H9 (cell line): ENCODE data around the gene GPC3. TPM values are rescaled to one million over a fixed set of nuclear protein-coding genes. Genes with fewer than 3 reads are reported as not detected.

Experiments
- DNase-seq: peaks from one replicate; pipeline ENCODE4 v3.0.0-alpha.2; 2017
- H2AFZ ChIP-seq: one replicate; pipeline ENCODE4 v1.6.1; 2013; ENCODE audit warnings: mild to moderate bottlenecking, low read length, control low read depth, moderate library complexity
- H2AK5ac ChIP-seq: 2 replicates; pipeline ENCODE4 v1.6.1; 2013; ENCODE audit warnings: low read length, control low read depth, mixed read lengths; ENCODE audit not compliant: insufficient read length
- H2BK120ac ChIP-seq: one replicate; pipeline ENCODE4 v1.6.1; 2013; ENCODE audit warnings: low read depth, mild to moderate bottlenecking, low read length, control low read depth, inconsistent platforms; ENCODE audit not compliant: poor library complexity, severe bottlenecking
- H2BK12ac ChIP-seq: 2 replicates; pipeline ENCODE4 v1.6.1; 2013; ENCODE audit warnings: low read length, control low read depth, mixed read lengths, low read depth; ENCODE audit not compliant: insufficient read length
- H2BK15ac ChIP-seq: 2 replicates; pipeline ENCODE4 v1.6.1; 2013; ENCODE audit warnings: low read depth, low read length, control low read depth
- H2BK20ac ChIP-seq: one replicate; pipeline ENCODE4 v1.6.1; 2013; ENCODE audit warnings: low read depth, mild to moderate bottlenecking, low read length, control low read depth, inconsistent platforms; ENCODE audit not compliant: poor library complexity, severe bottlenecking
- H2BK5ac ChIP-seq: 2 replicates; pipeline ENCODE4 v1.6.1; 2013; ENCODE audit warnings: low read length, control low read depth, mixed read lengths; ENCODE audit not compliant: insufficient read length
- H3K14ac ChIP-seq: 2 replicates; pipeline ENCODE4 v1.6.1; 2013; ENCODE audit warnings: low read length, control low read depth; ENCODE audit not compliant: insufficient read depth
- H3K18ac ChIP-seq: 2 replicates; pipeline ENCODE4 v1.6.1; 2013; ENCODE audit warnings: low read depth, mild to moderate bottlenecking, mixed read lengths, low read length, control low read depth; ENCODE audit not compliant: insufficient read length
- H3K23ac ChIP-seq: 2 replicates; pipeline ENCODE4 v1.6.1; 2013; ENCODE audit warnings: low read length, control low read depth, mixed read lengths, low read depth; ENCODE audit not compliant: insufficient read length
- H3K23me2 ChIP-seq: 2 replicates; pipeline ENCODE4 v1.6.1; 2013; ENCODE audit warnings: low read depth, mild to moderate bottlenecking, mixed read lengths, low read length, control low read depth; ENCODE audit not compliant: insufficient read length, poor library complexity, severe bottlenecking
- H3K27ac ChIP-seq: 2 replicates; pipeline ENCODE4 v1.5.1; 2013; ENCODE audit warnings: low read length, control low read depth, mixed read lengths, low read depth; ENCODE audit not compliant: insufficient read length
- H3K27me3 ChIP-seq: 2 replicates; pipeline ENCODE4 v1.6.1; 2013; ENCODE audit warnings: low read length, control low read depth, inconsistent platforms; ENCODE audit not compliant: insufficient read depth
- H3K4ac ChIP-seq: 2 replicates; pipeline ENCODE4 v1.6.1; 2013; ENCODE audit warnings: low read depth, mild to moderate bottlenecking, control low read depth, inconsistent platforms, low read length, moderate library complexity
- H3K4me1 ChIP-seq: 2 replicates; pipeline ENCODE4 v1.6.1; 2013; ENCODE audit warnings: low read length, control low read depth, inconsistent platforms; ENCODE audit not compliant: insufficient read depth
- H3K4me2 ChIP-seq: 2 replicates; pipeline ENCODE4 v1.6.1; 2013; ENCODE audit warnings: low read length, control low read depth, mixed read lengths; ENCODE audit not compliant: insufficient read length, insufficient read depth
- H3K56ac ChIP-seq: 2 replicates; pipeline ENCODE4 v1.6.1; 2013; ENCODE audit warnings: low read depth, mild to moderate bottlenecking, mixed read lengths, low read length, control low read depth; ENCODE audit not compliant: insufficient read length
- H3K79me1 ChIP-seq: 2 replicates; pipeline ENCODE4 v1.6.1; 2013; ENCODE audit warnings: low read depth, mild to moderate bottlenecking, moderate library complexity, low read length, control low read depth, inconsistent platforms; ENCODE audit not compliant: insufficient read depth, poor library complexity, severe bottlenecking
- H3K79me2 ChIP-seq: 2 replicates; pipeline ENCODE4 v1.6.1; 2013; ENCODE audit warnings: low read length, control low read depth, inconsistent platforms; ENCODE audit not compliant: insufficient read depth
- H3K9ac ChIP-seq: 2 replicates; pipeline ENCODE4 v1.6.1; 2013; ENCODE audit warnings: low read length, control low read depth, mixed read lengths; ENCODE audit not compliant: insufficient read length; ENCODE audit errors: extremely low read depth
- H3K9me3 ChIP-seq: one replicate; pipeline ENCODE4 v1.6.1; 2013; ENCODE audit warnings: low read depth, low read length, inconsistent platforms; ENCODE audit not compliant: control insufficient read depth
- H3T11ph ChIP-seq: one replicate; pipeline ENCODE4 v1.6.1; 2013; ENCODE audit warnings: mild to moderate bottlenecking, low read length, control low read depth, inconsistent platforms
- H4K20me1 ChIP-seq: one replicate; pipeline ENCODE4 v1.6.1; 2013; ENCODE audit not compliant: control insufficient read depth, insufficient read length, insufficient read depth
- H4K5ac ChIP-seq: 2 replicates; pipeline ENCODE4 v1.6.1; 2013; ENCODE audit warnings: low read depth, mild to moderate bottlenecking, mixed read lengths, low read length, control low read depth; ENCODE audit not compliant: insufficient read length
- H4K8ac ChIP-seq: replicated peaks from 2 replicates; pipeline ENCODE4 v1.6.1; 2013; ENCODE audit warnings: low read length, control low read depth, mixed read lengths, low read depth; ENCODE audit not compliant: insufficient read length
- H4K91ac ChIP-seq: 2 replicates; pipeline ENCODE4 v1.6.1; 2013; ENCODE audit warnings: low read depth, mild to moderate bottlenecking, moderate library complexity, mixed read lengths, low read length, control low read depth; ENCODE audit not compliant: insufficient read length
- H3K27ac Mint-ChIP-seq, 3 experiments: 2 replicates in 2 of 3; 3 replicates in 1 of 3; pipeline ENCODE4 v1.8.0; 2020 to 2021; ENCODE audit warnings: mixed read lengths in 3 of 3, mild to moderate bottlenecking in 1 of 3, moderate library complexity in 1 of 3
- H3K27me3 Mint-ChIP-seq: 2 replicates; pipeline ENCODE4 v1.8.0; 2021; ENCODE audit warnings: low read depth, mild to moderate bottlenecking, moderate library complexity, mixed read lengths
- H3K36me3 Mint-ChIP-seq, 3 experiments: 2 replicates in 2 of 3; 3 replicates in 1 of 3; pipeline ENCODE4 v1.8.0; 2020 to 2021; ENCODE audit warnings: low read depth in 3 of 3, mixed read lengths in 3 of 3; ENCODE audit not compliant: insufficient read depth in 1 of 3
- H3K4me1 Mint-ChIP-seq, 2 experiments: 2 replicates each; pipeline ENCODE4 v1.8.0; 2020; ENCODE audit warnings: mixed read lengths in 2 of 2
- H3K4me3 Mint-ChIP-seq, 2 experiments: 2 replicates in 1 of 2; 3 replicates in 1 of 2; pipeline ENCODE4 v1.8.0; 2020 to 2021; ENCODE audit warnings: mild to moderate bottlenecking in 2 of 2, mixed read lengths in 2 of 2, moderate library complexity in 1 of 2
- H3K9me3 Mint-ChIP-seq, 2 experiments: 2 replicates in 1 of 2; 3 replicates in 1 of 2; pipeline ENCODE4 v1.8.0; 2020; ENCODE audit warnings: mild to moderate bottlenecking in 2 of 2, mixed read lengths in 2 of 2, moderate library complexity in 1 of 2
- WGBS: extraction: QIAGEN DNeasy Blood & Tissue Kit; methylation state at CpG from one replicate; pipeline ENCODE4 v1.1.7; 2013; ENCODE audit warnings: missing lambda C conversion rate, low lambda C conversion rate, mixed read lengths; ENCODE audit not compliant: insufficient read length; ENCODE audit errors: extremely low coverage; 5-methylcytosine and 5-hydroxymethylcytosine counted together
- total RNA-seq: library from RNA; stranded (reverse); gene quantifications from 2 replicates; pipeline ENCODE4 v1.2.1, GENCODE V29; 2021
- TF ChIP-seq, protein P1 (sequence below): fragments of 200-600 bp; sonication (generic); conservative IDR thresholded peaks from 3 replicates; pipeline ENCODE4 v1.8.0; 2021; ENCODE audit warnings: antibody characterized with exemption, mild to moderate bottlenecking

The GPC3 gene
- total RNA-seq, 1 experiment from 2014 or later = 108 TPM

DNA sequence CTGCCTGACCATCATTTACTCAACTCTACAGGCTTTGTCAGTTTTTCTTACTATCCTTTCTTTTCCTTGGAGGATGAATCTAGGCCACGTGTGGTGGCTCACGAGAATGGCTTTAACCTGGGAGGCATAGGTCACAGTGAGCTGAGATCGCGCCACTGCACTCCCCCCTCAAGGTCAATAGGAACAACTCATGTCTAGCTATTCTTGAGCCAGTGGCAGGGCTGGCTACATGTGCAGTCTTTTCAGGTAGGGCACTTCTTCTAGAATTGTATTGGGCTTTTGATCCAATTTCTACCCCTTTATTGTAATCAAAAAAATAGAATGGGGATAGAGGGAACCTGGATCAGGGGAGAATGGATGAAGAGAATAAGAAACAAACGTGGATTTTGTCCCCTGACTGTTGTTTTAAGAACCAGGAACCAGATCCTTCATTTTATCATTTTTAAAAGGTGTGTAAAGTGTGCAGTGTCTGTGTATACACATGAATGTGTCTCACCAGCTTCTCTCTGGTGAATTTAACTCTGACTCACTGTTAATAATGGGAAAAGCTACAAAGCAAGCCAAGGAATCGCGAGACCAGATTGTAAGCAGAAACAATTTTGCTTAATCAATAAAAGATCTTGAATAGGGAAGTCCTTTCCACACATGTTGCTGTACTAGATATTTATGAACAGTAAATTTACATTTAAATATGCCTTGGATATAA is 286.2 kb downstream of the GPC3 start:
- no peak overlapping the region for H4K8ac ChIP-seq
- no peak overlapping the region for H3K9ac ChIP-seq
- no peak for DNase-seq
- peaks cover 11% of the 10 kb centered on the region; the same call in 1 of the 2 replicates for H3K4me1 ChIP-seq
- peaks cover 50 to 58% of the 10 kb centered on the region in 2 experiments for H3K4me1 Mint-ChIP-seq
- H3K27me3 Mint-ChIP-seq = peaks cover 3% of the 10 kb centered on the region; the same call in 1 of the 2 replicates
- H2AFZ ChIP-seq = no peak overlapping the region
- no peaks in the 10 kb centered on the region for H3K23me2 ChIP-seq
- H3K36me3 Mint-ChIP-seq = peaks cover 8 to 32% (median 12%) of the 10 kb centered on the region in 3 experiments; a peak in 6 of 7 replicates
- H3K14ac ChIP-seq = no peak overlapping the region
- TF ChIP-seq, protein P1, sequence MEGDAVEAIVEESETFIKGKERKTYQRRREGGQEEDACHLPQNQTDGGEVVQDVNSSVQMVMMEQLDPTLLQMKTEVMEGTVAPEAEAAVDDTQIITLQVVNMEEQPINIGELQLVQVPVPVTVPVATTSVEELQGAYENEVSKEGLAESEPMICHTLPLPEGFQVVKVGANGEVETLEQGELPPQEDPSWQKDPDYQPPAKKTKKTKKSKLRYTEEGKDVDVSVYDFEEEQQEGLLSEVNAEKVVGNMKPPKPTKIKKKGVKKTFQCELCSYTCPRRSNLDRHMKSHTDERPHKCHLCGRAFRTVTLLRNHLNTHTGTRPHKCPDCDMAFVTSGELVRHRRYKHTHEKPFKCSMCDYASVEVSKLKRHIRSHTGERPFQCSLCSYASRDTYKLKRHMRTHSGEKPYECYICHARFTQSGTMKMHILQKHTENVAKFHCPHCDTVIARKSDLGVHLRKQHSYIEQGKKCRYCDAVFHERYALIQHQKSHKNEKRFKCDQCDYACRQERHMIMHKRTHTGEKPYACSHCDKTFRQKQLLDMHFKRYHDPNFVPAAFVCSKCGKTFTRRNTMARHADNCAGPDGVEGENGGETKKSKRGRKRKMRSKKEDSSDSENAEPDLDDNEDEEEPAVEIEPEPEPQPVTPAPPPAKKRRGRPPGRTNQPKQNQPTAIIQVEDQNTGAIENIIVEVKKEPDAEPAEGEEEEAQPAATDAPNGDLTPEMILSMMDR = no peak
- no CpG with 5 or more reads among the region's 7 CpGs for WGBS
- no peak overlapping the region for H2BK12ac ChIP-seq
- H3K9me3 ChIP-seq = no peaks in the 10 kb centered on the region
- no peak overlapping the region for H4K91ac ChIP-seq
- H3K27me3 ChIP-seq = no peaks in the 10 kb centered on the region
- no peak overlapping the region for H3T11ph ChIP-seq
- no peaks in the 10 kb centered on the region for H3K9me3 Mint-ChIP-seq
- no peak overlapping the region for H3K56ac ChIP-seq
- H3K27ac ChIP-seq = no peak overlapping the region
- H2BK15ac ChIP-seq = no peak overlapping the region
- H3K4me2 ChIP-seq = no peak overlapping the region
- no peaks in the 10 kb centered on the region for H3K79me2 ChIP-seq
- H3K27ac Mint-ChIP-seq = peak overlapping the region in 2 of 3 experiments; percentile 9 to 33; a peak in 3 of 7 replicates
- H4K20me1 ChIP-seq = no peaks in the 10 kb centered on the region
- no peak overlapping the region for H3K18ac ChIP-seq
- H2AK5ac ChIP-seq = no peak overlapping the region
- no peak overlapping the region for H4K5ac ChIP-seq
- H3K4ac ChIP-seq = no peak overlapping the region
- H2BK120ac ChIP-seq = no peak overlapping the region
- no peak overlapping the region for H2BK20ac ChIP-seq
- H3K4me3 Mint-ChIP-seq = no peak overlapping the region
- H3K23ac ChIP-seq = no peak overlapping the region
- no peaks in the 10 kb centered on the region for H3K79me1 ChIP-seq
- no peak overlapping the region for H2BK5ac ChIP-seq
